GM21717 (cell line): ENCODE data around the gene HECTD4.
"Not testable (repeated sequence)": the region's sequence is repeated elsewhere in the genome, so short reads cannot be mapped to it uniquely, and the experiment has no call there.

Source experiments
- ATAC-seq: cut with Tn5 transposase; IDR thresholded peaks from one replicate; pipeline ENCODE4 v1.9.1; 2021; ENCODE audit warnings: mild to moderate bottlenecking, moderate library complexity; ENCODE audit not compliant: unreplicated experiment

HECTD4 gene

DNA sequence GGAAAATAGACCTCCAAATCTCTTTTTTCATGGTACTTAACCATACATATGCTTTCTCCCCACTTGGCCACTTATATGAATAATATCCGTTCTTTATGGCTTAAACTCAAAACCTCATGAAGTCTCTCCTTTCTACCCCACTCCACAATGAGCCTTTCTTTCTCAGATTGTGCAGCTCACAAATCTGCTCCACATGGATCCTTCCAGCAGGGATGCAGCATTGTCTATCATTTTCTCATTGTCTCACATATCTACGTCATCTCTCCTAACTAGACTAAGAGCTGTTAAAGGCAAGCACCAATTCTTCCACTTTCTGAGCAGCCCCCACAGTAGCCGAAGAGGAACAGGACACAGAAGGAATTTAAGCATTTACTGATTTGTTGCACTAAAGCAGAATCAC lies 106.4 kb downstream of the HECTD4 start:
- ATAC-seq, result no peak

DNA sequence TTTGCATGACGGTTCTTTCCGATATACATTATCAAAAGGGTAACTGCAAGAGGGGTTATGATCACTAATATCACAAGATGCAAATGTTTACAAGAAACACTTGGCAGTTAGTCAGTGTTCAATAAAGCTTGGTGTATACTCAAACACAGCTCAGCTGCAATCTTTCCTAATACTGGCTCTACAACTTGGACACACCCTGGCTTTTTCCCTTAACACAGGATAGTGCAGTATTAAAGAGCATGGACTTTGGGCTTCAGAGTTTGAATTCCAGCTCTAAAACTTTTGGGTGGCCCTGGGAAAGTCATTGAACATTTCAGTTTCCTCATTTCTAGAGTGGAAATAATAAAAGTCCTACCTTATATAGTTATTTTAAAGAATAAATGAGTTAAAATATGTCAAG lies 107.0 kb downstream of the HECTD4 start:
- ATAC-seq, result no peak

DNA sequence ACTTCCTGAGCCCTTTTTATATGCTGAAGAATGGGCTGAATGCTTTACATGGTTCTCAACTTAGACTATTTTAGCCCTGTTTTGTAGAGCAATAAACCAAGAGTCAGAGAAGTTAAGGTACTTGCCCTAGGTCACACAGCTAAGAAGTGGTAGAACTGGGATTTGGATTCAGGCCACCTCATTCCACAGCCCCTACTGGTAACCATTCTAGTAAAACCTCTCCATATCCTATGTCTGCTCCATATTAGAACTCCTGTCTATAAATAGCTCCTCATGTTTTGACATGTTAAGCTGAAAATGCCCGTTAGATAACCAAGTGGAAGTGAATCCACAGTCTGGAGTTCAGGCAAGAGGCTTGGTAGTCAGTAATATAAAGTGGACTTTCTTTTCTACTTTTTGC lies 111.6 kb downstream of the HECTD4 start:
- ATAC-seq, result no peak

DNA sequence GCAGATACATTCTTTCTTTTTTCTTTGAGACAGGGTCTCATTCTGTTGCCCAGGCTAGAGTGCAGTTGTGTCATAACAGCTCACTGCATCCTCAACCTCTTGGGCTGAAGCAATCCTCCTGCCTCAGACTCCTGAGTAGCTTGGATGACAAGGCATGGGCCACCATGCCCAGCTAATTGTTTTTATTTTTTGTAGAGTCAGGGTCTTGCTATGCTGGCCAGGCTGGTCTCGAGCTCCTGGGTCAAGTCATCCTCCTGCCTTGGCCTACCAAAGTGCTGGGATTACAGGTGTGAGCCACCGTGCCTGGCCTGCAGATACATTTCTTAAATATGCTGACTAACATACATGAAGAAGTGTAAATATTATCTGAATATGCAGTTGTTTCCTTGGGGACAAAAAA lies 115.8 kb downstream of the HECTD4 start:
- ATAC-seq, result no peak

DNA sequence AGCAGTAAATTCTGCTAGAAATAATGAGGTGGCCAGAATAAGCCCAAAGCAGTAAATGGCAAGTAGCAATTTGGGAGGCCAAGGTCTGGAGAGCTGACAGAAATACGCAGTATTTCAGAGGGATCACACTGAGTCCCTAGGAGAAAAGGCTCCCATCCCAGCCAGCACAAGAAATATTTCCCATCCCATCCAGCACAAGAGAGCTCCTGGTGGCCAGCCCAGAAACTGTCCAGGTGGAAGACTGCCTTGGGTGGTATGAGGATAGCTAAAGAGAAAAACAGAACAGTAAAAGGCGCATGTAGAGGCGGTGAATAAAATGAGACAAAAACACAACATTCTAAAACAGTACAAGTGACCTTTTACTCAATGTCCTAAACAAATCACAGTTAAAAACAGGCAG lies 120.7 kb downstream of the HECTD4 start:
- ATAC-seq, result no peak

DNA sequence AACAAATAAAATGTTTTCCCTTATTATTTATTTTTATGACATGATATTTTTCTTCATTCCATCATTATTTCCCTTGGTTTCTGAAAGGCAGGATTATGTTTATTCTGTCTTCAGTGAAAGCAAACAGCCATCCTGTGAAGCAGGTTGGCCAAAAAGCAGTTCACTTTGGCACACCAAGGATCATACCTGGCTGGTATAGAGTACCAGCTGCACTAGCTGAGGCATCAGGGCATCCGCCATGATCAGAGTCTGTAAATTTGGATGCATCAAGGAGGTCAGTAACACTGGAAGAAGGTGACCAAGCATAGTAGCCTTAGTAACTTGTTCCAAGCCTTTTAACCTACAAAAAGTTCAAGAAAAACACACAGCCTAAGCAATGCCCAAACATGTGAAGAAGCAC lies 123.3 kb downstream of the HECTD4 start:
- no peak for ATAC-seq

DNA sequence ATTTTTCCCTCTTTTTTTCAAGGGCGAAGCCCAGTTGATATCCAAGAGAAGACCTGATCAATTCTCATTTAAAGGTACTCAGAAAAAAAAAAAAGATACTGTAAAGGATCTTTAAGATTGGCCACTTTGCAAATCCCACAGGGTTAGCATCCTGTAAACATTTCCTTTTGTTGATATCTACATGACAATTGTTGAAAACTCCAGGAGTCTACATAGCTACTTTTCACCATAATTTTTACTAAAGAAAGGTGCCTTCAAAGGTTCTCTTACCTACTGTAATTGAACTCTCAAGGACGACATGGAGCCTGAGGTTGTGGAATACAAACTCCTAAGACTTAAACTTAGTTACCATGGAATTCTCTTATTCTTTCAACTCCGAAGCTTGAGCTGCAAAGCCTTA lies 125.5 kb downstream of the HECTD4 start:
- no peak for ATAC-seq

DNA sequence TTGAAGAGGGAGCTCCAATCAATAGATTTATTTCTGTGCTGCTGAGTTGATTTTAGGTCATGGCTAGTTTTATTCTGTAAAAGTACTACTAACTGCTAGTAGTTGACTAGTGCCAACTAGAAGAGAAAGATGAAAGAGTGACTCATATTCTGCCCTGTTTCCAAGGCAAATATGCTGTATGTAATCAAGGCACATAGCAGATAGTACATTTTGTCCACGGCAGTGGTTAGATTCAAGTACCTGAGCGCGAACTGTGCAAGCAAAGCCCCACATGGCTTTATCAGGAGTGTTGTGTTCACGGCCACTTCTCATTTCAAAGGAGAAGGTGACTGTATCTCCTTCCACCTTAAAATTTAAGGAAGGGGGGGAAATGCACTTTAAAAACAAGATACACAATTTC lies 130.0 kb downstream of the HECTD4 start:
- ATAC-seq, result no peak

DNA sequence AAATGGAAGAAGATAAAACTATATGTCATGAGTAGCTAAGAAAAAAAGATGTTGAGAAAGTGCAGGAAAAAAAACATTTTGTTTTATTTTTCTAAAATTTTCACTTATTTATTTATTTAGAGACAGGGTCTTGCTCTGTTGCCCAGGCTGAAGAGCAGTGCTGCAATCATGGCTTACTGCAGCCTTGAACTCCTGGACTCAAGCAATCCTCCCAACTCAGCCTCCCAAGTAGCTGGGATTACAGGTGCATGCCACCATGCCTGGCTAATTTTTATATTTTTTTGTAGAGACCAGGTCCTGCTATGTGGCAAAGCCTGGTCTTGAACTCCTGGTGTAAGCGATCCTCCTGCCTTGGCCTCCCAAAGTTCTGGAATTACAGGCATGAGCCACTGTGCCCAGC lies 137.3 kb downstream of the HECTD4 start:
- not testable (repeated sequence) for ATAC-seq

DNA sequence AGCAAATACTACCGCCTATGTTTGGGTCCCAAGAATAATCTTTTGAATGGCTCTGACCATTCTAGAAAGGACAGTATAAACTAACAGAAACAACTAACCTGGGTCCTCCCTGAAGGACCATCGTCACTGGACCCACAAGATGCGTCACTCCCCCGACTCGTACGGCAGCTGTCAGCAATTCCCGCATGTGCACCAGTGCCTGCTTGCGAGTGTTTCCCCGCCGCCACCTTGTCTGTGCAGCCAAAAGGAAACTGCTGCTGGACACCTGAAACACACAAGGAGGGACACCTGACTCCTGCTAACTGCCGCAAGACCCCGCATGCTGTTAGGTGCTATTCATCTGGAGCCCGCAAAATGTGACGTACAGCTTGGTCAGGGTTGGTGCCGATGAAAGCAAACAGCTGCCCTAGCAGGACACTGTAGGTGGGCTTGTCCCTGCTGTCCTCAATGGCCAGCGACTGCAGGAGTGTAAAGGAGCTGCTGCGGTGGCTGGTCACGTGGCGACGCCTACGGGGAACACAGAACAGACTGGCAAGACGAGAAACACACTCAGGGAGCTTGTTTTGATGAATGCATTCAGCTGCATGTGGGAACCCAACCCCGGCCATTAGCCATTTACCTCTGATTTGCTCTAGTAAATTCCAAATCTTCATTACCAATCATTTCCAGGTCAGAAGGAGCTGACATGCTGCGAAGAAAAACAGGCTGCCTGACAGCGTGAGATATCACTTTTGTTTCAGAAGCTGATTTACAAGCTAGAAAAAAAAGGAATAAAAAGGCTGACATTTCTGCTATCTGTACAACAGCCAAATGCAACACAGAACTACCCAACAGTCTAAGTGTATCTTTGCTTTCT lies 138.7 kb downstream of the HECTD4 start:
- ATAC-seq, result no peak

DNA sequence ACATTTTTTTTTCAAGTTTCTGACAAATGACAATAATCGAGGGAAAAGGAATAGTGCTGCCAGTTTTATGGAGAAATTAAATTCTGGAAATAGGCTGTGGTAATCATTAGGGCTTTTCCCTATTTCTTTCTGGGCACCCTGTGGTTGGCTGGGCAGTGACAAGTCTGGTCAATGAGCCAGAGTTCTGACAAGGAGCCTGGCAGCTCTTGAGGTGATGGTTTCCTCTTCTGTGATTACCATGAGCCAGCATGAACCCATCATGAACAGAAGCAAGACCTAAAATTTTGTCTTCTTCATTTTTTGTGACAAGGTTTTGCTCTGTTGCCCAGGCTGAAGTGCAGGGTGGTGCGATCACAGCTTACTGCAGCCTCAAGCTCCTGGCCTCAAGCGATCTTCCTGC lies 141.1 kb downstream of the HECTD4 start:
- ATAC-seq, result no peak

DNA sequence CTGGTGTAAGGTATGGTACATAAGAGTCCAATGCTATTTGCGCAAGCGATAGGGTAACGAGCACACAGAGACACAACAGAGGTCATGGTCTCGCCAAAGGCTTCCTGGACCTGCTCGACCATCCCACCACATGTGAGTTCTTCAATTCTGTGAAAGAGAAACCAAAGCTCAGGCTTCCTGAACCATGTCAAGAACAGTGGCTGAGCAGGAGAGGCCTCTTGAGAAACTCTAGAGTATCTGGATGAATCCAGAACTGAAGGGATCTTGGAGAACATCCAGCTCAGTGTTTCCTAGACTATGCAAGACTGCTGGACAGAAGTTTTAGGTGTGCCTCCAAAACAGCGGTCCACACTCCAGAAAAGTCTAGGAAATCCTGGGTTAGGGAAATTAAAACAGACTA lies 142.3 kb downstream of the HECTD4 start:
- no peak for ATAC-seq

DNA sequence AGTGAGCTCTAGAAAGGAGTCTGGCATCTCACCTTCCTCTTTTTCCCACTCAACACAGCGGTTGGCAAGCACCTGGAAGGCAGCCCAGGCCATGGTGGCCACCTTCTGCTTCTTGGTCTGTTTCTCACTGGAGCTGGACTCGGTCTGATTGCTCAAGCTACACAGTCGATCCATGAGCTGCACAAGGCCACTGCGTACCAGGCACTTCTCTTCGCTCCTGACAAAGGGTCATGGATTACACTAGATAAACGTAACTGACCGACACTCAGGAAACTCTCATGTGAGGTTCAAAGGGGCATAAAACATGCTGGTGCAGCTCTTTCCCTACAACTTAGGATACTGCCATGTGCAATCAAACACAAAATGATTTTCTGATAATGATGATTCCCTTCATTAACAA lies 143.2 kb downstream of the HECTD4 start:
- no peak for ATAC-seq

DNA sequence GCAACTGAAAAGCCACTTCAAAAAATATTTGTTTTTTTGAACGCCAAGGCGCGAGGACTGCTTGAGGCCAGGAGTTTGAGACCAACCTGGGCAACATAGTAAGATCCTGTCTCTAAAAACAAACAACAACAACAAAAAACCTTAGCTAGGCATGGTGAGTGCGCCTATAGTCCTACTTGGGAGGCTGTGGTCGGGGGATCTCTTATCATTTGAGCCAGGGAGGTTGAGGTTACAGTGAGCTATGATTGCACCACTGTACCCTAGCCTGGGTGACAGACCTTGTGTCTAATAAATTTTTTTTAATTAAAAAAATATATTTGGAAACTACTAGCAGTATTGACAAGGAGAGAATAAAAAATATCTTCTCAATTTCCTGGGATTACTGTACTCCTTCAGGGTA lies 143.8 kb downstream of the HECTD4 start:
- ATAC-seq, result no peak

DNA sequence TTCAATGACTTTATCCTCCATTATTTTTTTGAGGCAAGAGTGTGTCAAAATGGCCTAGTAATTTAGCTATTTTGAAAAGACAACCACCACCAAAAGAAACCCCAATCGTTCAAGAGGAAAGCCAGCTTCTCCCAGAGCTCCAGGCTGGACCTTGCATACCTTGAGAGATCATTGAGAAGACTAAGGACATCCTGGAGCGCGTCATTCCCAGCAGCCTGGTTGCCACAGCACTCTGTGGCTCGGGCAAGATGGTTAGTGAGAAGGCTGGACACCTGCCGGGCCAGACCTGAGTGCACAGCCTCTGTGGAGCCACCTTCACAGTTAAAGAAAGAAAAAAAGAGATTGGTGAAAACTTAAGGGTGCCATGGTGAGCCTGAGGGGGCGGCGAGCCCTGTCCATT lies 145.4 kb downstream of the HECTD4 start:
- ATAC-seq, result no peak

DNA sequence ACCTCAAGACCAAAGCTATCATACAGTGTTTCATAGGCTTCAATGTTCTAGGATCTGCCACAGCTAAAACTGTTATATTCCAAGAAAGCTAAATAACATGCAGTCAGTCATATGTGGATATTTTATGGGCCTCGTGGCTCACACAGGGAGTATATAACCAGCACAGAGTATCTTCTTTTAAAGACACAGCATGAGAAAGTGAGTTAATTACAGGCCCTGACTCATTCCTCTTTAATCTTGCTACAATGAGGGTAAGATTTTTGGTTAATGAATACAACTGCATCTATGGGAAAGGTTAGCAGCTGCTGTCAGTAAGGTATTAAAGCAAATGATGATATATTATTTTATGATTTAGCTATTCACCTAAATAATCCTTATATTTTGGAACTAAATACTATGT lies 145.8 kb downstream of the HECTD4 start:
- no peak for ATAC-seq

DNA sequence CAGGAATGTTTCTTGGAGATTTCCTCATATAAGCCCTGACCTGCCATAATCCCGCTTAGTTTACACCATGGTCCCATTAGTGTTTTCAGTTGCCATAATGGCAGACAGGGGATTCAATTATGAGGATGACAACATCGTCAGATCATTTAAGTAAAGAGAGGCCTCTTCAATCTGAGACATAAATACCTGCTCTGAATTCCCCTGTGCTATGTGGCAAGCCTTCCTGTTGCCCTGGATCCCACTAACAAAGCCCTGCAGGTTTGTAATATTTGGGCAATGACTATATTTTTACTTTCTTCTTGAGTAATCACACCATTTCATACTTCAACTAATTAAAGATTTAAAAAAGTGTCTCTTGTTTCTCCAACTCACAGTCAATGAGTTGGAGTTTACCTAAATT lies 147.9 kb downstream of the HECTD4 start:
- no peak for ATAC-seq

DNA sequence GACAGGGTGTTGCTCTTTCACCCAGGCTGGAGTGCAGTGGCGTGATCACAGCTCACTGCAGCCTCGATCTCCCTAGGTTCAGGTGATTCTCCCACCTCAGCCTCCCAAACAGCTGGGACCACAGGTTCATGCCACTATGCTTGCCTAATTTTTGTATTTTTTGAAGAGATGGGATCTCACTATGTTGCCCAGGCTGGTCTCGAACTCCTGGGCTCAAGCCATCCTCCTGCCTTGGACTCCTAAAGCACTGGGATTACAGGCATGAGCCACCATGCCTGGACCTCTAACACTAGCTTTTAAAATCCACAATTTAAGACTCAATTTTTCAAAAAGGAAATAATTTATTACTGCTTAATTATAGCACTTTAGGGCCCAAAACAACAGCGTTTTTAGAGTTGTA lies 149.0 kb downstream of the HECTD4 start:
- ATAC-seq, result no peak

DNA sequence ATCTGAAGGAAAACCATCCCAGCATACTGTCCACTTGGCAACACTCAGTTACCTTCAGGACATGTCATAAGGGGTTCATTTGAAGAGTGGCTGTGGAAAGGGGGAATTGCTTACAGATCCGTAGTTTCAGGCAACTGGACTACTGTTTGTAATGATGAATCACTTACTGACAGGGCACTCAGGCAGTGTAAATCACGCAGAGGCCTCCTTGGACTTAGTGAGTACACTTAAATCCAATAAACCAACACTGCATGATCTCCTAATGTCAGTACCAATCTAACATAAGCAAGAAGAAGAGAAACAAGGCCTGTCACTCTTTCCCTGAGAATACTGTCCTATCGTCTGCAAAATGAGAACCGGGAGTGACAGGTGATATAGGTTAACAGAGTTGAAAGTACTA lies 152.1 kb downstream of the HECTD4 start:
- no peak for ATAC-seq

DNA sequence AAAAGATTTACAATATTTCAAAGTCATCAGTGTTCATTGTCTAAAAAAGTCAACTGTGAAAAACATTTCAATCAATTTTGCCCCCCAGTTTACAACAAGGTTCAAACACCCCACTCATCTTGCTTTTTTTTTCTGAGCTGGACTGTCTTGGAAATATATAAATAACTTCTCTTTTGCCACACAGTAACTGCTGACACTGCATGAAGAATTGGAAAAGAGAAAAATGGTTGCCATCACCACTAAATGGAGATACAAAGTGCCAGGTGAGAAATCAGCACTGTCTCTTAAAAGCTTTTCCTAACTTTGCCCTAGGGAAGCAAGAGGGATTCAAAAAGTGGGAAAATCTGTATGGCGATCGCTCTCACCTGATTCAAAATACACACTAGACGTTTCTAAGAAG lies 155.5 kb downstream of the HECTD4 start:
- ATAC-seq, result no peak

DNA sequence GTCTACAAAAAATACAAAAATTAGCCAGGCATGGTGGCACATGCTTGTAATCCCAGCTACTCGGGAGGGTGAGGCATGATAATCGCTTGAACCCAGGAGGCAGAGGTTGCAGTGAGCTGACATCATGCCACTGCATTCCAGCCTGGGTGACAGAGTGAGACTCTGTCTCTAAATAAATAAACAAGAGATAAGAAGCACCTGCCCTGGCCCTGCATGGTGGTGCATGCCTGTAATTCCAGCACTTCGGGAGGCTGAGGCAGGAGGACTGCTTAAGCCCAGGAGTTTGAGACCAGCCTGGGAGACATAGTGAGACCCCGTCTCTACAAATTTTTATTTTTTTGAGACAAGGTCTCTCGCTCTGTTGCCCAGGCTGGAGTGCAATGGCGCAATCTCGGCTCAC lies 161.6 kb downstream of the HECTD4 start:
- not testable (repeated sequence) for ATAC-seq

DNA sequence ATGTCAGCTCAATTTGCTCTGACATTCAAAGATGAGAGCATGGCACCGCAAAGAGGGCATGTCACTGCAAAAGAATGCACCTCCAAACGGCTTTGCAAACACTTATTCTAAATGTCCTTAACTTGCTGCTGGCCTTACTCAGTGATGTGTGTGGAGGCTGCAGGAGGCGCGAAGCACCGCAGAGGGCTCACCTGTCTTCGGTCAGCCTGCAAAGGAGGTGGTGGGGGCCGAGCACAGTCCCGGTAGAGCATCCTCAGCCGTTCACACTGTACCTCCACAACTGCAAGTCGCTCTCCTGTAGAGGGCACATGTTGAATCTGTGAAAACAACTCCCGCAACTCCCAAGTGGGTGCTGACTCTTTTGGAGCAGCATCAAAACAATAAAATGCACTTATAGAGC lies 163.0 kb downstream of the HECTD4 start:
- ATAC-seq, result no peak

DNA sequence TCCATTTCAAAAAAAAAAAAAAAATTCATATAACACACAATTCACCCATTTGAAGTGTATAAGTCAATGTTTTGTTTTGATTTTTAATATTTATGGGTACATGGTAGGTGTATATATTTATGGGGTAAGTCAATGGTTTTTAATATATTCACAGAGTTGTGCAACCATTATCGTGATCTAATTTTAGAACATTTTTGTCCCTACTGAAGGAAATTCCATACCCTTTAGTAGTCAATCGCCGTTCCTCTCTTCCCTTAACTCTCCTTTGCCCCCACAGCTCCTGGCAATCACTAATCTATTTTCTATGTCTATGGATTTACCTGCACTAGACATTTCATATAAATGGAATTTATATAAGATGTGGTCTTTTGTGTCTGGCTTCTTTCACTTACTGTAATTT lies 164.1 kb downstream of the HECTD4 start:
- no peak for ATAC-seq
